ENCODE results near the gene ZXDC. TPM values are rescaled to one million over a fixed set of nuclear protein-coding genes. Genes with fewer than 3 reads are reported as not detected.

Gene ZXDC
- total RNA-seq, 6 experiments from 2014 or later = 11.7 to 14.2 (median 13.5) TPM

DNA sequence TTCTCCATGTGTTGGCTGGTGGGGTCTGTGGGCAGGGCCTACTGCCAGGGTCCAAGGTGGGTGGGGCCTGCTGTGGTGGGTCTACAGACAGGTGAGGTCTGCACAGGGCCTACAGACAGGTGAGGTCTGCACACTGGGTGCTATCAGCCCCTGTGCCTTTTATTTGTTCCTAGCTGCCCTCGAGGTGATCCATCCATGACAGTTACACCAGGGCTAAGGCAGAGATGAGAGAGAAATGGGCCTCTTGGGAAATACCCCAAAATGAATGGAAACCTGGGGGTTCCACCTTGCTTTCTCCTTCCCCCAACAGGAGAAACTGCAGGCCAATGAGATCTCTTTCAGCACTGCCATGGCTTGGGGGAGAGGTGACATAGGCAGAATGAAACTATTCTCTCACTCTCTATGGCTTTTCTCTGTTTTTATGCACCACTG is 44.6 kb downstream of the ZXDC start:
- Mint-ChIP-seq H3K4me1 (ENCODE audit: low read depth) (peaks cover 6% of the 10 kb centered on the region), H3K27ac (no peak overlapping the region), H3K4me3 (no peak overlapping the region), H3K27me3 (ENCODE audit: insufficient read depth) (no peaks in the 10 kb centered on the region; the same call in 1 of the 2 replicates), H3K36me3 (ENCODE audit: low read depth) (0 out of 2 replicates have a peak, but pooled peaks cover under 1% of the 10 kb centered on the region), H3K9me3 (peaks cover 11% of the 10 kb centered on the region)
- DNase-seq = no peak
- TF ChIP-seq, protein P1, sequence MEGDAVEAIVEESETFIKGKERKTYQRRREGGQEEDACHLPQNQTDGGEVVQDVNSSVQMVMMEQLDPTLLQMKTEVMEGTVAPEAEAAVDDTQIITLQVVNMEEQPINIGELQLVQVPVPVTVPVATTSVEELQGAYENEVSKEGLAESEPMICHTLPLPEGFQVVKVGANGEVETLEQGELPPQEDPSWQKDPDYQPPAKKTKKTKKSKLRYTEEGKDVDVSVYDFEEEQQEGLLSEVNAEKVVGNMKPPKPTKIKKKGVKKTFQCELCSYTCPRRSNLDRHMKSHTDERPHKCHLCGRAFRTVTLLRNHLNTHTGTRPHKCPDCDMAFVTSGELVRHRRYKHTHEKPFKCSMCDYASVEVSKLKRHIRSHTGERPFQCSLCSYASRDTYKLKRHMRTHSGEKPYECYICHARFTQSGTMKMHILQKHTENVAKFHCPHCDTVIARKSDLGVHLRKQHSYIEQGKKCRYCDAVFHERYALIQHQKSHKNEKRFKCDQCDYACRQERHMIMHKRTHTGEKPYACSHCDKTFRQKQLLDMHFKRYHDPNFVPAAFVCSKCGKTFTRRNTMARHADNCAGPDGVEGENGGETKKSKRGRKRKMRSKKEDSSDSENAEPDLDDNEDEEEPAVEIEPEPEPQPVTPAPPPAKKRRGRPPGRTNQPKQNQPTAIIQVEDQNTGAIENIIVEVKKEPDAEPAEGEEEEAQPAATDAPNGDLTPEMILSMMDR (IDR thresholded peaks at IDR 0.05) = no peak

DNA sequence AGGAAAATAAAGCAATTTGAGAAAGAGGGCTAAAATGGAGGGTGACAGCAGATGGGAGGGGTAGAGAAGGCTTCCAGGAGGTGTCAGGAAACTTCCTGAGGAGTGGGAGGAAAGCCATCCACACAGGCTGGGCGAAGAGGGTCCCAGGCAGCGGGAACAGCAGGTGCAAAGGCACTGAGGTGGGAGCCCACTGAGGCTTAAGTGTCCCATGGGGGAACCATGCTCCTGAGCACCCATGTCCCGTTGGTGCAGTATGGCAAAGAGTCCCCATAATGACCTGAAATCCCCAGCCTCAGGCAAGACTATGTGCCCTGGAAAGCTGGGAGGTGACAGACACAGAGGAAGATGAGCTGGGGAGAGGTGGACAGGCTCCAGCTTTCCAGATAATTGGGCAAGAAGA is 50.9 kb downstream of the ZXDC start:
- no peaks in the 10 kb centered on the region; the same call in none of the 2 replicates for H3K27me3 Mint-ChIP-seq (ENCODE audit: insufficient read depth)
- TF ChIP-seq, protein P1 (IDR thresholded peaks at IDR 0.05) = no peak
- H3K9me3 Mint-ChIP-seq = peaks cover 18% of the 10 kb centered on the region
- no peak for DNase-seq
- H3K4me3 Mint-ChIP-seq = no peak overlapping the region
- peaks cover 7% of the 10 kb centered on the region for H3K36me3 Mint-ChIP-seq (ENCODE audit: low read depth)
- no peak overlapping the region for H3K27ac Mint-ChIP-seq
- peaks cover 7% of the 10 kb centered on the region for H3K4me1 Mint-ChIP-seq (ENCODE audit: low read depth)

DNA sequence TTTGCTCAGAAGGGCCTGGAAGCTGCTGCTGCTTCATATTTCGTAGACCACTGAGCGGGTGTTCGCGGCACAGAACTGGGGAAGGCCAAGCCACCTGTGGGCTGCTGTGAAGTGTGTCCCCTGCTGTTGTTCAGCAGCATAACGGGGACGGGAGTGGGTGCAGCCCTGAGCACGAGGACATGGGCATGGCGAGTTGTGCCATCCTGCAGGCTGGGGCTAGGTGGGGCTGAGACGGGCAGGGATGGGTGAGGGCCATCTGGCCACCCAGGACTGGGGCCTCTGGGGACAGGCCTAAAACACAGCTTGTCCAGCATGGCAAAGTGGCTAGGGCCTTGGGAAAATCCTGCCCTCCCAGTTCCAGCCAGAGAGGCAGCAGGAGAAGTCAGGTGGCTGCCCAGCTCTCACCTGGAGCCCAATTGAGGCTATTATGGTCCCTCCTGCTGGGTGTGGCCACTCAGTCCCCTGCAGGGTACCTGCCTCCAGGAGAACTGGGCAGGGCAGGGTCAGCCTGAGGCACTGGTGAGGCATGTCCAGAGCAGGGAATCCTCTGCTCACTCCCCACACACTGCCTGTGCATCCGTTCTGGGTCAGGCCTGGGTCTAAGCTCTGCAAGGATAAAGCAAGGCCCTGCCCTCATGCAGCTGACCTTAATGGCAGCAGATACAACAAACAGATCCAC is 51.5 kb downstream of the ZXDC start:
- TF ChIP-seq, protein P1 (IDR thresholded peaks at IDR 0.05) = no peak
- H3K9me3 Mint-ChIP-seq = peaks cover 18% of the 10 kb centered on the region
- peaks cover 7% of the 10 kb centered on the region for H3K36me3 Mint-ChIP-seq (ENCODE audit: low read depth)
- H3K4me1 Mint-ChIP-seq (ENCODE audit: low read depth) = peaks cover 7% of the 10 kb centered on the region
- peaks cover 3% of the 10 kb centered on the region for H3K27me3 Mint-ChIP-seq (ENCODE audit: insufficient read depth)
- H3K4me3 Mint-ChIP-seq = no peak overlapping the region
- no peak overlapping the region for H3K27ac Mint-ChIP-seq
- no peak for DNase-seq

DNA sequence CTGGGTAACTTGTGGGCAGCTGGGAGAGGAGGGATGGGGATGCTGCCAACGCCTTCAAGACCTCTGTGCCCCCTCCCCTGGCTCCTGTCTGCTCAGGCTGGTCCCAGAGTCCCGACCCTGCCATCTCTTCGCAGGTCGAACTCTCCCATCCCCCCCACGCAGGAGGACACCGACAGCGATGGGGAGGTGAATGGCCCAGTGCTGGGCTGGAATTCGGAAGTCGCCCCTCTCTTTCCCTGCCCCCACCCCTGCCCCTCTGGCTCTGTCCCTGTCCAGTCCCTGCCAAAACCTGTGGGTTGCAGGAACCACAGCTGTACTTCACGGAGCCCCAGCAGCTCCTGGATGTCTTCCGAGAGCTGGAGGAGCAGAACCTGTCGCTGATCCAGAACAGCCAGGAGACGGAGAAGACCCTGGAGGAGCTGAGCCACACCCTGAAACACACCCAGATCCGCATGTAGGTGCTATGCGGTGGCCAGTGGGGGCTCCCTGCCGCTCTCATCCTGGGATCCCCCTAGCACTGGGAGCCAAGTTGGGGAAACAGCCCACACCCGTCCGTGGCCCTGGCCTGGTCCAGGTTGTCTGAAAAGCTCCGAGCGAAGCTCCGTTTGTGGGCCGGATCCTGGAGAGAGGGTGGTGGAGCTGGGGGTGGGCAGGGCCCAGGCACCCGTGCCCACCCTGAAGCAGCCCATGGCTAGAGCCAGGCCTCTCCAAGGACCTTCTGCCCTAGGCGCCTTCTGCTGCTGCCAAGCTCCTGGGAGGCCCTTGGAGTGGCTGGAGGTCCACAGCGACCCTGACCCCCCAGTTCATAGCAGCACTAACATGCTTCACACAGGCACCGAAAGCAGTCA is 52.3 kb downstream of the ZXDC start:
- DNase-seq = no peak
- Mint-ChIP-seq H3K27me3 (ENCODE audit: insufficient read depth) (peaks cover 3% of the 10 kb centered on the region), H3K9me3 (peaks cover 18% of the 10 kb centered on the region), H3K27ac (no peak overlapping the region), H3K4me3 (no peak overlapping the region), H3K36me3 (ENCODE audit: low read depth) (peaks cover 7% of the 10 kb centered on the region), H3K4me1 (ENCODE audit: low read depth) (peaks cover 7% of the 10 kb centered on the region)
- TF ChIP-seq, protein P1 (IDR thresholded peaks at IDR 0.05) = no peak

DNA sequence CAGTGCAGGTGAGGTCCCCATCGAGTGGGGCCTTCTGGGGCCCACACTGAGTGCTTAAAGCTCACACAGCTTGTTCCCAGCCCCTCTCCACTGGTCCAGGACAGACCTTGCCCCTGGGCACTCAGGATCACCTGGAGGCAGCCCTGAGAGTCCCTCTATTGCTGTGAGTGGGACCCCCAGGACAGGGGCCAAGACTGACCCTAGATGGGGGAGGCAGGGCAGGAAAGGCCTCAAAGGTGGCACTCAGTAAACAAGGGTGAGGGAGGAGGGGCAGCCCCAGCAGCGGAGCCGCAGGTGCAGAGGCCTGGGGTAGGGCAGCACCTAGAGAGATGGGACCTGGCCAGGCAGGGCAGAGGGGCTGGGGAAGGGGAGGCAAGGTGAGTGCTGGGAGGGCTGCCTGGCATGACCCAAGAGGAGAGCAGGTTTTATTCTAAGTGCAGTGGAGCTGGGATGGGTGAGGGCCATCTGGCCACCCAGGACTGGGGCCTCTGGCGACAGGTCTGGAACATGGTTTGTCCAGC is 53.1 kb downstream of the ZXDC start:
- H3K27me3 Mint-ChIP-seq (ENCODE audit: insufficient read depth) = peaks cover 3% of the 10 kb centered on the region
- H3K27ac Mint-ChIP-seq = no peak overlapping the region
- peaks cover 7% of the 10 kb centered on the region for H3K36me3 Mint-ChIP-seq (ENCODE audit: low read depth)
- H3K9me3 Mint-ChIP-seq = peaks cover 14% of the 10 kb centered on the region
- peaks cover 7% of the 10 kb centered on the region for H3K4me1 Mint-ChIP-seq (ENCODE audit: low read depth)
- no peak for DNase-seq
- H3K4me3 Mint-ChIP-seq = no peak overlapping the region
- TF ChIP-seq, protein P1 (IDR thresholded peaks at IDR 0.05) = no peak
